ENCODE measurements around the gene GLRA3. TPM values are rescaled to one million over a fixed set of nuclear protein-coding genes. Genes with fewer than 3 reads are reported as not detected.
A peak's percentile ranks its signal among the peaks of the same experiment; 100 is the strongest.

Gene GLRA3
- total RNA-seq, 3 donors from 2014 or later (not counting 1 experiment from before 2014, with no cell fraction given) = not detected

DNA sequence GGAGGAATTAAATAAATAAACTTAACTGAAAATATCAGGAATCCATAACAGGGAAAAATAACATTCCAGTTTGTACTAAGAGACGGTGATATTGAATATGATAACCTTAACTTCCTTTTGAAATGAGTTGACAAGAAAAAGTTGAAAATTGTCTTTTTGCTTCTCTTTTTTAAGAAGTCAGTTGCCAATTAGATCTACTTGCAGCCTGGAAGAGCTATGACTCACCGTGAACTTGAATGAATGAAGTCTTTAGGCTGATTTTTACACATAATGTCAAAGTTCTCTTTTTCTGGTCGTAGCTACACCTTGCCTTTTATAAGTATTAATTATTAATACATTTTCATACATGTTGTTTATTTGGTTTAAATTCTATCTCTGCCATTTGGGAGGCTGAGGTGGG lies 212.4 kb downstream of the GLRA3 start:
- Mint-ChIP-seq H3K27ac (no peak overlapping the region), H3K36me3 (no peaks in the 10 kb centered on the region), H3K9me3 (no peaks in the 10 kb centered on the region), H3K4me1 (no peaks in the 10 kb centered on the region), H3K4me3 (no peak overlapping the region), H3K27me3 (ENCODE audit: low read depth in 2 of 2) (peaks cover 5 to 17% of the 10 kb centered on the region in 2 donors)
- Histone ChIP-seq H3K36me3 (ENCODE audit: control insufficient read depth, insufficient read depth, low read length) (no peaks in the 10 kb centered on the region), H3K9me3 (ENCODE audit: control insufficient read depth, insufficient read depth, low read length) (no peaks in the 10 kb centered on the region), H3K4me3 (ENCODE audit: low read length) (no peak overlapping the region), H3K4me1 (ENCODE audit: control insufficient read depth, insufficient read depth, low read length) (no peaks in the 10 kb centered on the region), H3K27me3 (ENCODE audit: control insufficient read depth, insufficient read depth, low read length) (no peaks in the 10 kb centered on the region), H3K27ac (ENCODE audit: low read length) (no peak overlapping the region)
- no peak for DNase-seq
- intact Hi-C loops (cut with micrococcal nuclease) = no loop called here
- no peak for TF ChIP-seq CTCF (IDR thresholded peaks at IDR 0.05)
- WGBS (ENCODE audit: insufficient coverage) = 83% methylated on average over 2 of the region's 3 CpGs
- ATAC-seq = no peak

GRCh38 chr4:174613979-174614378 lies 215.1 kb downstream of the GLRA3 start:
- Histone ChIP-seq H3K4me1 (ENCODE audit: control insufficient read depth, insufficient read depth, low read length) (no peaks in the 10 kb centered on the region), H3K36me3 (ENCODE audit: control insufficient read depth, insufficient read depth, low read length) (no peaks in the 10 kb centered on the region), H3K27ac (ENCODE audit: low read length) (no peak overlapping the region), H3K4me3 (ENCODE audit: low read length) (no peak overlapping the region), H3K27me3 (ENCODE audit: control insufficient read depth, insufficient read depth, low read length) (no peaks in the 10 kb centered on the region), H3K9me3 (ENCODE audit: control insufficient read depth, insufficient read depth, low read length) (no peaks in the 10 kb centered on the region)
- intact Hi-C loops (cut with micrococcal nuclease) = no loop called here
- Mint-ChIP-seq H3K4me1 (no peaks in the 10 kb centered on the region), H3K9me3 (no peaks in the 10 kb centered on the region), H3K36me3 (no peaks in the 10 kb centered on the region), H3K4me3 (no peak overlapping the region), H3K27me3 (ENCODE audit: low read depth in 2 of 2) (no peaks in the 10 kb centered on the region), H3K27ac (no peak overlapping the region)
- DNase-seq = no peak
- peak in 1 of 3 donors; percentile 53 for ATAC-seq
- WGBS (ENCODE audit: insufficient coverage) = no CpG with 5 or more reads among the region's 1 CpG
- TF ChIP-seq CTCF (IDR thresholded peaks at IDR 0.05) = no peak

GRCh38 chr4:174611792-174612191 lies 217.3 kb downstream of the GLRA3 start:
- no peak for ATAC-seq
- DNase-seq = no peak
- Histone ChIP-seq H3K27me3 (ENCODE audit: control insufficient read depth, insufficient read depth, low read length) (no peaks in the 10 kb centered on the region), H3K4me1 (ENCODE audit: control insufficient read depth, insufficient read depth, low read length) (no peaks in the 10 kb centered on the region), H3K4me3 (ENCODE audit: low read length) (no peak overlapping the region), H3K9me3 (ENCODE audit: control insufficient read depth, insufficient read depth, low read length) (no peaks in the 10 kb centered on the region), H3K27ac (ENCODE audit: low read length) (no peak overlapping the region), H3K36me3 (ENCODE audit: control insufficient read depth, insufficient read depth, low read length) (no peaks in the 10 kb centered on the region)
- H3K4me1 Mint-ChIP-seq = no peaks in the 10 kb centered on the region
- H3K36me3 Mint-ChIP-seq = no peaks in the 10 kb centered on the region
- 90% methylated on average over 1 of the region's 1 CpG for WGBS (ENCODE audit: insufficient coverage)
- no peaks in the 10 kb centered on the region for H3K9me3 Mint-ChIP-seq
- intact Hi-C loops (cut with micrococcal nuclease) = no loop called here
- no peaks in the 10 kb centered on the region for H3K27me3 Mint-ChIP-seq (ENCODE audit: low read depth in 2 of 2)
- no peak overlapping the region for H3K4me3 Mint-ChIP-seq
- TF ChIP-seq CTCF (IDR thresholded peaks at IDR 0.05) = no peak
- no peak overlapping the region for H3K27ac Mint-ChIP-seq

DNA sequence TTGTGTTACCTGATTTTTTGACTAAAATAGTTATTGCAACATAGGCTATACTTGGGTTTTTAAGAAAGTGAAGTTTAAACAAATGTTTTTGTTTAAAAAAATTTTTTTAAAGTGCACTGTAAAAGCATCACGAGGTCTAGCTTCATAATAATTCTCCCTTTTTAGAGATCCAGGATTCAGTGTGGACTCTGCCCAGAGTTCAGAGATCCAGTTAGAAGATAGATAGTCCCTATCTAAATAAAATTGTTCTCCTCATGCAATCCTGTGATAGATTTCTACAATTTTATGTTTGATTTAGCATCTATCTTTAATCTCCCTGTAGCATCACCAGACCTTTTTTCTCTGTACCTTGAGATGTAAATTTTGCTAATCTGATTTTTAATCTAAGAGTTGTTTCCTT lies 221.3 kb downstream of the GLRA3 start:
- no peak for TF ChIP-seq CTCF (IDR thresholded peaks at IDR 0.05)
- DNase-seq = no peak
- intact Hi-C loops (cut with micrococcal nuclease) = no loop called here
- Mint-ChIP-seq H3K9me3 (no peaks in the 10 kb centered on the region), H3K27ac (no peak overlapping the region), H3K4me3 (no peak overlapping the region), H3K4me1 (no peaks in the 10 kb centered on the region), H3K27me3 (ENCODE audit: low read depth in 2 of 2) (no peaks in the 10 kb centered on the region), H3K36me3 (no peaks in the 10 kb centered on the region)
- no peak for ATAC-seq
- no peaks in the 10 kb centered on the region for H3K27me3 ChIP-seq (ENCODE audit: control insufficient read depth, insufficient read depth, low read length)
- no peaks in the 10 kb centered on the region for H3K36me3 ChIP-seq (ENCODE audit: control insufficient read depth, insufficient read depth, low read length)
- H3K9me3 ChIP-seq (ENCODE audit: control insufficient read depth, insufficient read depth, low read length) = no peaks in the 10 kb centered on the region
- WGBS (ENCODE audit: insufficient coverage) = no CpG with 5 or more reads among the region's 1 CpG
- H3K27ac ChIP-seq (ENCODE audit: low read length) = no peak overlapping the region
- H3K4me1 ChIP-seq (ENCODE audit: control insufficient read depth, insufficient read depth, low read length) = no peaks in the 10 kb centered on the region
- H3K4me3 ChIP-seq (ENCODE audit: low read length) = no peak overlapping the region
